Measurements from ENCODE around the gene CACNB4. TPM values are rescaled to one million over a fixed set of nuclear protein-coding genes. Genes with fewer than 3 reads are reported as not detected.

CACNB4 gene
- total RNA-seq, 1 donor from 2014 or later, result 4.9 TPM

DNA sequence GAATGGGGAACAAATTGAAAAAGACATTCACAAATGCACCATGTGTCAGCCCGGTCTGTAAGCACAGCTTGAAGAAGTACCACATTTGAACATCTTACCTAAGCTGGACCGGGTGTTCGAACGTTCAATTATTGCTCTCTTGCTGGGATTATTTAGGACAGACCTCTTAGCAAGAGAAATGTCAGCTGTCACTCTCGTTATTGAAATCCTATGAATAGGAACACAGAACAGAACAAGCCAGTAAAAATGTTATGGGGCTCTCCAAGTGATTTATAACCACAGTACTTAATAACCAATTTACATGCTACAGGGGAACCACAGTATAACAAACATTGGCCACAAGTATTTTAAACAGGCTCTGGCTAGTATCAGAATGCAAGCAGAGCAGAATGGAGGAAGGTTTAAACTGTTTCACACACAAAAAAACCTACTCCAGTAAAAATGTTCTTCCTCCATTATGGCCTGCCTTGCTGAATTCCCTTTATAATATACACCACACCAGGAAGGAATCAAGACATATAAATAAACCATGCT lies 238.2 kb downstream of the CACNB4 start:
- DNase-seq (ENCODE audit: extremely low spot score in 2 of 2), result no peak

DNA sequence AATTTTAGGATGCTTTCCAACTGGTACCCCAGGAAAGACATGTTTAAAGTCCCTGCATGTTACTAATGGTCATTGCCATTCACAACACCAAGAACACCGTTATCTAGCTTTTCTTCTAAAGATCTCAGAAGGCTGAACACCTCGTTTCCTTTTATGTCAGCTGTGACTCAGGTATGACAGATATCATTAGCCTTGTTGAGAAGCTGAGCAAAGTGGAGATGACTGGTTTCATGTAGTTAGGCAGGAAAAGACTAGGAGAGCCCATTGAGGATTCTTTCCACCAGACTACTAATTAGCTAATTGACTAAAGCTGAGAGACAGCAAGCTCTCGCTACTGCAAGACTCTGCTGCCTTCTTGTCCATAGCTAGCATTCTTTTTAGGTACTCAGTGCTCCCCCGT lies 238.6 kb downstream of the CACNB4 start:
- DNase-seq (ENCODE audit: extremely low spot score in 2 of 2), result no peak
- intact Hi-C loops (cut with DNase I), result no loop called here
- H3K36me3 ChIP-seq, result no peaks in the 10 kb centered on the region
- H3K4me3 ChIP-seq, result no peak overlapping the region
- H3K27ac ChIP-seq, result no peak overlapping the region
- no peaks in the 10 kb centered on the region for H3K9me3 ChIP-seq
- H3K4me1 ChIP-seq, result no peaks in the 10 kb centered on the region
- TF ChIP-seq POLR2AphosphoS5 (IDR thresholded peaks at IDR 0.05; ENCODE audit: insufficient read depth in 1 of 2, low read depth in 1 of 2) (no peak), POLR2A (IDR thresholded peaks at IDR 0.05) (no peak)
- TF ChIP-seq, protein P1, sequence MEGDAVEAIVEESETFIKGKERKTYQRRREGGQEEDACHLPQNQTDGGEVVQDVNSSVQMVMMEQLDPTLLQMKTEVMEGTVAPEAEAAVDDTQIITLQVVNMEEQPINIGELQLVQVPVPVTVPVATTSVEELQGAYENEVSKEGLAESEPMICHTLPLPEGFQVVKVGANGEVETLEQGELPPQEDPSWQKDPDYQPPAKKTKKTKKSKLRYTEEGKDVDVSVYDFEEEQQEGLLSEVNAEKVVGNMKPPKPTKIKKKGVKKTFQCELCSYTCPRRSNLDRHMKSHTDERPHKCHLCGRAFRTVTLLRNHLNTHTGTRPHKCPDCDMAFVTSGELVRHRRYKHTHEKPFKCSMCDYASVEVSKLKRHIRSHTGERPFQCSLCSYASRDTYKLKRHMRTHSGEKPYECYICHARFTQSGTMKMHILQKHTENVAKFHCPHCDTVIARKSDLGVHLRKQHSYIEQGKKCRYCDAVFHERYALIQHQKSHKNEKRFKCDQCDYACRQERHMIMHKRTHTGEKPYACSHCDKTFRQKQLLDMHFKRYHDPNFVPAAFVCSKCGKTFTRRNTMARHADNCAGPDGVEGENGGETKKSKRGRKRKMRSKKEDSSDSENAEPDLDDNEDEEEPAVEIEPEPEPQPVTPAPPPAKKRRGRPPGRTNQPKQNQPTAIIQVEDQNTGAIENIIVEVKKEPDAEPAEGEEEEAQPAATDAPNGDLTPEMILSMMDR (IDR thresholded peaks at IDR 0.05), result no peak
- no peaks in the 10 kb centered on the region for H3K27me3 ChIP-seq

More for the DNA sequence above, 238.2 kb downstream of the CACNB4 start:
- Histone ChIP-seq H3K27ac (no peak overlapping the region), H3K9me3 (no peaks in the 10 kb centered on the region), H3K36me3 (no peaks in the 10 kb centered on the region), H3K4me1 (no peaks in the 10 kb centered on the region), H3K27me3 (no peaks in the 10 kb centered on the region), H3K4me3 (no peak overlapping the region)
- TF ChIP-seq, protein P1 (IDR thresholded peaks at IDR 0.05), result no peak
- TF ChIP-seq POLR2AphosphoS5 (IDR thresholded peaks at IDR 0.05; ENCODE audit: insufficient read depth in 1 of 2, low read depth in 1 of 2) (no peak), POLR2A (IDR thresholded peaks at IDR 0.05) (no peak)
- intact Hi-C loops (cut with DNase I), result no loop called here

DNA sequence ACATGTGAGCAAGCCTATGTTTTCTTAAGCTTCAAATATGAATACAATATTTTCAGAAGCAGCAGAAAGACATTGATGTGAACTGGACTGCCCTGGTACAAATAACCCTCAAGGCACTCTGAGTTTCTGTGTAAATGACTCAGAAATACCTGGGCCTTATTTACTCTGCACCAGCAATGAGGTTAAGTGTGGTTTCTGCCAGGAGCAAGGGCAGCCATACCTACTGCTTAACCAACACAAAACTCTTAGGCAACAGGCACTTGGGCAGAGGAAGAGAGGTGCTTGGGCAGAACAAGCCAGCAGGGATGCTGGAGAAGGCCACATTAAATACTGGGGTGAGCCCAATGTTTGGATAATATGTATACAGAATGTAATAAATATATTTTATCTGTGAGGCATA lies 241.2 kb downstream of the CACNB4 start:
- no peak overlapping the region for H3K27ac ChIP-seq
- TF ChIP-seq, protein P1 (IDR thresholded peaks at IDR 0.05), result no peak
- TF ChIP-seq POLR2A (IDR thresholded peaks at IDR 0.05) (no peak), POLR2AphosphoS5 (IDR thresholded peaks at IDR 0.05; ENCODE audit: insufficient read depth in 1 of 2, low read depth in 1 of 2) (no peak)
- H3K4me3 ChIP-seq, result no peak overlapping the region
- H3K9me3 ChIP-seq, result no peaks in the 10 kb centered on the region
- DNase-seq (ENCODE audit: extremely low spot score in 2 of 2), result no peak
- H3K36me3 ChIP-seq, result no peaks in the 10 kb centered on the region
- intact Hi-C loops (cut with DNase I), result no loop called here
- H3K4me1 ChIP-seq, result no peaks in the 10 kb centered on the region
- H3K27me3 ChIP-seq, result no peaks in the 10 kb centered on the region

DNA sequence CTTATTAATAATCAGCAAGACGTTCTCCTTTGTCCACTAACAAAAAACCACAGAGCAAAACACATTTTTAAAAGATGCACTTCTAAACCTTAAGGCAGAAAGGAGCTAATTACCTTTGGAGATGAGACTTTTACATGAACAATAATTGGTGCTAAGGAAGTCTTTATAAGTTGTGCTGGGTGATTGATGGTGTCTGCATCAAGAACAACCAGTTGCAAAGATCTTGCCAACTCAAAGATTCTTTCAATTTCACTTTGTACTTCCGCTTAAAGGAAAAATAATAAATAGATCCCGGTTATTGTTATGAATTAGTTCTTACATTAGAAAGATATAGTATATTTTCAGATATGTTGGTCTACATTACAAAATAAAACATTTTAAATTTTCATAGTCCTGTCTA lies 243.7 kb downstream of the CACNB4 start:
- Histone ChIP-seq H3K4me1 (no peaks in the 10 kb centered on the region), H3K27ac (no peak overlapping the region), H3K27me3 (no peaks in the 10 kb centered on the region), H3K4me3 (no peak overlapping the region), H3K9me3 (no peaks in the 10 kb centered on the region), H3K36me3 (no peaks in the 10 kb centered on the region)
- intact Hi-C loops (cut with DNase I), result no loop called here
- TF ChIP-seq, protein P1 (IDR thresholded peaks at IDR 0.05), result no peak
- TF ChIP-seq POLR2A (IDR thresholded peaks at IDR 0.05), result no peak
- no peak for TF ChIP-seq POLR2AphosphoS5 (IDR thresholded peaks at IDR 0.05; ENCODE audit: insufficient read depth in 1 of 2, low read depth in 1 of 2)
- no peak for DNase-seq (ENCODE audit: extremely low spot score in 2 of 2)

DNA sequence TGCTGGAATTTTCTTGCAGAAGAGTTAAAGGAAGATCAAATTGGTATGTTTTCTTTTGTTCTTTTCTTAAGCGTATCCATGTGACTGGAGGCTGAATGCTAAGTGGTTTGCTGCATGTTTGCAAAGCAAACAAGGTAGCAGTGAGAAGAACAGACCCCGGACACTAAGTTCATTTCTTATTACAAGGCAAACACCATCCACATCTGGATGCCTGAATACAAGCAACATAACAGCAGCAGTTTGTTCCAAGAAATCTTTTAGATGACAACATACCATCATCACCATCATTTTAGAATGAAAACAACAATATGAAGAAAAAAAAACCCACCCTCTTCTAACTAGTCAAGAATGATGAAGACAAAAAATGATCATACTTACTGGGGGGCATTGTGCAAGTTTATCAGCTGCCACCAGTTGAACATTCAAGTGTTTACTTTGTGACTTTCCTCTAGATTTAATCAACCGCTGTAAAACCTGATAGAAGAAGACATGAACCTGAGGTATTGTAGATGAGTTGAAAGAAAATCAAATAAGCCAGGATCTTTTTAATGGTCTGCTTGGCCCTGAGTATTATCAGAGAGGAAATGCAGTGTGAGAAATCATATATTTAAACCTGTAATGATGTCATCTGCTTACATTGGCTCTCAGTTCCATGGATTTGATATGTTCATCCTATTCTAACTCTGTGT lies 245.6 kb downstream of the CACNB4 start:
- no peak overlapping the region for H3K27ac ChIP-seq
- no peaks in the 10 kb centered on the region for H3K4me1 ChIP-seq
- no peaks in the 10 kb centered on the region for H3K9me3 ChIP-seq
- no peaks in the 10 kb centered on the region for H3K36me3 ChIP-seq
- no peaks in the 10 kb centered on the region for H3K27me3 ChIP-seq
- H3K4me3 ChIP-seq, result no peak overlapping the region
- TF ChIP-seq POLR2A (IDR thresholded peaks at IDR 0.05) (no peak), POLR2AphosphoS5 (IDR thresholded peaks at IDR 0.05; ENCODE audit: insufficient read depth in 1 of 2, low read depth in 1 of 2) (no peak)
- TF ChIP-seq, protein P1 (IDR thresholded peaks at IDR 0.05), result no peak
- intact Hi-C loops (cut with DNase I), result no loop called here
- DNase-seq (ENCODE audit: extremely low spot score in 2 of 2), result no peak
